GM11168 (cell line): ENCODE measurements around the gene MISP3.

ENCODE experiments used
- in situ Hi-C: fragments of 300-500 bp; cut with MboI; formaldehyde crosslinking; loops from one replicate; pipeline ENCODE4 v1.12.0; 2022; ENCODE audit warnings: low sequenced_read_pairs; ENCODE audit not compliant: unreplicated experiment

Gene MISP3

DNA sequence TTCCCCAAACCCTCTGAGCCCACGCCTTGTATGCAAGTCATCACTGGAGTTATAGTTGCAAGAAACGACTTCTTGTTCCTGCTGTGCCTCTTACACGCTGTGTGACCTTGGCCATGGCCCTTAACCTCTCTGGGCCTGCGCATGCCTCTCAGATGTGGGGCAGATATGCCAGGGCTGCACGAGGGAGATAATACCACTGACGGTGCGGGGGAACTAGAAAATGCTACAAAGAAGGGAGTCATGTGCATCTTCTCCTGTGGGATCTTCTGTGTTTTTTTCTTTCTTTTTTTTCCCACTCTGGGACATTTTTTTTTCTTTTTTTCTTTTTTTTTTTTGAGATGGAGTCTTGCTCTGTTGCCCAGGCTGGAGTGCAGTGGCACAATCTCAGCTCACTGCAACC is 22.3 kb downstream of the MISP3 start:
- in situ Hi-C loops = no loop called here

- in situ Hi-C loops = no loop called here
Measured at GRCh38 chr19:14096272-14096992, 23.8 kb downstream of the MISP3 start.

GRCh38 chr19:14097532-14098151 is 25.1 kb downstream of the MISP3 start:
- in situ Hi-C loops = no loop called here

DNA sequence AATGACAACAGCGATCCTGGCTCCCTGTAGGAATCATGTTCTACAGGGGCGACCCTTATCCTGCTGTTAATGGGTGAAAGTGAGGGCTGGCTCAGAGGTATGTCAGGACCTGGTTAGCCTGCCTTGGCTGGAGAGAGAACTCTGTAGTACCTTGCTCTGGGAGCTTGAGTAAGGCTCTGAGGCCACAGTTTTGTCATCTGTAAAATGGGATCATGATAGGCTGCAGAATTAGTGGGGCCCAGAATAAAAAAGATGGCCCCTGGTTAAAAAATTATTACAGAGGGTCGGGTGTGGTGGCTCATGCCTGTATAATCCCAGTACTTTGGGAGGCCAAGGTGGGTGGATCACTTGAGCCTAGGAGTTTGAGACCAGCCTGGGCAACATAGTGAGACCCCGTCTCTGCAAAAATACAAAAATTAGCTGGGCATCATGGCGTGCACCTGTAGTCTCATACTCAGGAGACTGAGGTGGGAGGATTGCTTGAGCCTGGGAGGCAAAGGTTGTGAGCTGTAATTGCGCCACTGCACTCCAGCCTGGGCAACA is 28.5 kb downstream of the MISP3 start:
- in situ Hi-C loops = no loop called here

GRCh38 chr19:14102102-14102696 is 29.6 kb downstream of the MISP3 start:
- in situ Hi-C loops = no loop called here

DNA sequence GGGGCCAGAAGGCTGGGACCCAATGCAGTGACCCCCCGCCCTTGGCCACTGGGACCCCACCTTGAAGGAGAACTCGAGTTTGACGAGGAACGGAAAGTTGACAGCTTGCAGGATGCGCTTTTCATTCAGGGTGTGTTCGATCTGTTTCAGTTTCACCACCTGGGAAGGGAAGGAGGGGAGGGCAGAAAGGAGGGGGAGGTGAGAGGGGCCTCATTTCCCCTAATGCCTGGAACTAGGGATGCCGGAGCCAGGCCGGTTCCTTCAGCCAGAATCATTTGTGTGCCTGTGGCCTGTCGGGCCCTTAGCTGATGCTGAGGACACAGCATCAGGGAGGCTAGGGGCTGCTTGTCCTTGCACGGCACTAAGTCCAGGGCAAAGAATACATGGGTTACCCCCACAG is 30.2 kb downstream of the MISP3 start:
- in situ Hi-C loops = no loop called here

- in situ Hi-C loops = no loop called here
Measured at GRCh38 chr19:14103310-14103709, 30.7 kb downstream of the MISP3 start.

- in situ Hi-C loops = no loop called here
Measured at GRCh38 chr19:14105680-14106079, 33.1 kb downstream of the MISP3 start.

- in situ Hi-C loops = no loop called here
Measured at GRCh38 chr19:14106840-14107239, 34.3 kb downstream of the MISP3 start.

DNA sequence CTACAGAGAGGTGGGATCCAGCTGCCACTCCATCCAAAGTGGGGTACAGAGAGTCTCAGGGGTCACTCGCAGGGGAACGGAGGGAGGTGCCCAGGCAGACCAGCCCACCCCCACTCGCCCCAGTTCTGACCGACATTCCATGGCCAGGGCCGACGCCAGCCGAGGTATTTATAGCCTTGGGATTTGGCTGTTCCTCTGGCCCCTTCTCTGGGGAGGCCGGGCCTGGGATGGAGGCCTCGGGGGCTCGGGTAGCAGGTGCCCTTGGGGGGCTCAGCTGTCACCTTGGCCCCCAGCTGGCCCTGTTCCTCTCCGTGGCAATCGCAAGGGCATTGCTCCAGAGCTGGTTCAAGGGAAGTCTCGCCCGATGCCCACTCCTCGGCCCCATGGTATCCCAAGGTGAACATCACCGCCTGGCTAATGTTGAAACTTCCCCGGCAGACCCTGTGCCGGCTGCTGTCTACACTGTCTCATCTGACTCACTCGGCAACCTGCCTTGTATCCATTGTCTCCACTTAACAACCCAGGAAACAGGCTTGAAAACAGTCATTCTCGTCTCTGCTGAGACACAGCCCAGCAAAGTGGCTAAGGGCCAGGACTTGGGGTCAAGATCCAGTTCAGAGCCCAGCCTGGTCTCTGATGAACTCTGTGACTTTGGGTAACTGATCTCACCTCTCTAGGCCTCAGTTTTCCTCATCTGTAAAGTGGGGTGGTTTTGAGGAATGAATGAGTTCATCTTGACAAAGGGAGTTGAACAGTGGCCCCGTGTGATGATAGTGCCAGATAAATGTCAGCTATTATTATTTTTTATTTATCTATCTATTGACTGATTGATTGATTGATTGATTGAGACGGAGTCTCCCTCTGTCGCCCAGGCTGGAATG is 35.2 kb downstream of the MISP3 start:
- in situ Hi-C loops = no loop called here

- in situ Hi-C loops = no loop called here
Measured at GRCh38 chr19:14110650-14111049, 38.1 kb downstream of the MISP3 start.

DNA sequence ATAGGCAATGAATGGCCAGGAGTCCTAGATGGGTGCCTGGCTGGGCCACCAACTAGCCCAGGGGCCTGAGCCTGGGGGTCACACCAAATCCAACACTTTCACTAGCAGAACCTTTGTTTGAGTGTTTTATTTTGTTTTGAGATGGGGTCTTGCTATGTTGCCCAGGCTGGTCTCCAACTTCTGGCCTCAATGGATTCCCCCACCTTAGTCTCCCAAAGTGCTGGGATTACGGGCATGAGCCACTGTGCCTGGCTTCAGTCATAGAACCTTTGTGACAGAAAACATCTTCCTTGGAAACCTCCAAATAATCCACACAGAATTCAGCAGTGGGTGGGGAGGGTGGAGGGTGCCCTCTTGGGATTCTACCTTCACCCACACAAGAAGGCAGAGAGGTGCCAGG is 38.9 kb downstream of the MISP3 start:
- in situ Hi-C loops = no loop called here

DNA sequence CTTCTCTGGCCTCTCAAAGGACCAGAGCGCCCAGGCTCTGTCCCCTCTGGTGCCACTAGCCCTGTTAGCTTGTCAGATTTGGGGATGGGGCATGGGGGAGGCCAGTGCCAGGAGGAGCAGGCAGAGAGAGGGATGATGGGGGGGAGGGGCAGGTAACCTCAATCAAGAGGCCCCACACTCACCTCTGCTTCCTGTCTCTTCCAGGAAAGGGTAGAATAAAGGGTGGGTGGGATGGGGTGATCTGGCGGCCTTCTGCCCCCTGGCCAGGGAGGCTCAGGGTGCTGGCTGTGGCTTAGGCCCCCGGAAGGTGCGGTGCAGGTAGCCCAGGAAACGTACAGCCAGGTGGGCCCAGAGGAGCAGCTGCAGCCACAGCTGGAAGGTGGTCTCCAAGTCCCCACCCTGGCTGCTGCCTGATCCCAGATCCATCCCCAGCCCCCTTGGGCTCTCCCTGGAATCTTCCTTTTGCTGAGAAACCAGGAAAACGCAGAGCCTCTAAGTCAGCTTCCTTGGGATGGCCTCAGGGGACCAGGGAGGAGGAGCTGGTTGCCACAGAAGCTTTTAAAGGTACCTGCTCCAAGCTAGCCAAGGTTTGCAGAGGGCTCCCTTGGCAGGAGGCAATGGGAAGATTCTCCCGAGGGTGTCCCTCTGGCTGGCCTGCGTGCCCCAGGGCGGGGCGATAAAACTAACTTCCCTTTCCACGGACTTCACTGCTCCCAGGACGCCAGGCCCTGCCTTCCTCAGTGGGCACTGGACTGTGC is 39.6 kb downstream of the MISP3 start:
- in situ Hi-C loops = no loop called here

DNA sequence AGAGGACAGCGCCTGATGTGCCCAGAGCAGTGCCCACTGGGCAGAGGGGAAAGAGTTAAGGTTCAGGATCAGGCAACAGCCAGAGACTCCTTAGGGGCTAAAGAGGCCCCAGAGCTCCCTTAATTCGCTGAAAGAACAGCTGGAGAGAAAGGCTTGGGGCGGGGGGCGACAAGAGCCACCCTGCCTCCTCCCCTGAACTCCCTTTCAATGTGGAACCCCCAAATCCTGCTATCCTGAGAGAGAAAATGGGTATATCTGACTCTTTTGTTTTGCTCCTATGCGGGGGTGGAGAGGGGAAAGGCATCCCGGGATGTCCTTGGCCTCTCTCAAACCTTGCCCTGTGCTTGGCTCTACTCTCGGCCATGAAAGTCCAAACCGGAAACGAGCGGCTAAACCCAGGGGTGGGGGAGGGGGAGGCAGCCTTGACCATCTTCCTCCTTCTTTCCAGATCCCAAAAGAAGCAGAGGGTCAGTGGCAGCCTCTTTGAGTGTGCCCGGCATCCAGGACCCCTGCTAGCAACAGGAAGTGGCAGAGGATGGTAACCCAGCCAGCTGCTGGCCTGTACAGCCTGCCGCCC is 40.3 kb downstream of the MISP3 start:
- in situ Hi-C loops = no loop called here

GRCh38 chr19:14113762-14114414 is 41.3 kb downstream of the MISP3 start:
- in situ Hi-C loops = no loop called here

- in situ Hi-C loops = no loop called here
Measured at GRCh38 chr19:14114439-14114838, 41.9 kb downstream of the MISP3 start.

GRCh38 chr19:14114854-14115253 is 42.3 kb downstream of the MISP3 start:
- in situ Hi-C loops = no loop called here

DNA sequence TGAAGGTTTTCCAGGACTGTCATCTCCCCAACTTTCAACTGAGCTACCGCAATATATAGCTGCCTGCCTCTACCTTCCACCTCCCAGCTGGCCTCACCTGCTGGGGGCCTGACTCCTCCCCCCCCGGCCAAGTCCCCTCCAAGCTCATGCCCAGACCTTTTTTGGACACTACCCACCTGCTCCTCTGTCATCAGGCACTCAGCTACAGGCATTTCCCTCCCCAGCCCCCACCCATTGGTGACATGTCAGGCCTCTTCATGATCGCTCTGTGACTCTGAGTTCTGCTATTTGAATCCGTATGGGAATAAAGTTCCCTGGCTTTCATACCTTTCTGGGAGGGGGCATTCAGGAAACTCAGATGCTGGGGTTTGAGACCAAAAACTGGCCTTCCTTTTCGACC is 43.2 kb downstream of the MISP3 start:
- in situ Hi-C loops = no loop called here

DNA sequence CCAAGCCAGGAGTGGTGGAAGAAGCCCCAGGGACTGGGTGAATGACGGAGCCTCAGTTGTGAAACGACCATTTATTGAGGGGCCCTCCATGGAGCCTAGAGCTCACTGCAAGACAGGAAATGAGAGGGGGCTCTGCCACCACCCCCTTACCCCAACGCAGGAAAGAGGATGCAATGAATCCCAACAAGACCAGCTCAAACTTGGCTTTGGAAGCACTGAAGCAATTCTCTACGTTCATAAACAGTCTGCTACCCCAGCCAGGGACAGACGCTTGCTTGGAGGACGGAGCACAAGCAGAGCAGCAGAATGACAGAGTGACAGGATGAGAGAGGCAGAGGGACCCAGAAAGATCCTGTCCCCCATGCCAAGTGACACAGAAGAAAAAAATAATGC is 43.9 kb downstream of the MISP3 start:
- in situ Hi-C loops = no loop called here
